Measurements from ENCODE around the gene MGARP. TPM values are rescaled to one million over a fixed set of nuclear protein-coding genes. Genes with fewer than 3 reads are reported as not detected.

The MGARP gene
- total and polyA plus RNA-seq, 9 of the 15 experiments (the other 6 are each of a cell fraction or from before 2014, with no cell fraction given): 0.11 to 0.45 (median 0.23) TPM; not detected in 4

- TF ChIP-seq THAP12 (CRISPR knock-in tag; IDR thresholded peaks at IDR 0.05) (no peak), ZNF57 (CRISPR knock-in tag; IDR thresholded peaks at IDR 0.05) (no peak), PHF8 (IDR thresholded peaks at IDR 0.05; ENCODE audit: borderline replicate concordance, low read length) (no peak), ZNF561 (CRISPR knock-in tag; conservative IDR thresholded peaks at IDR 0.05) (no peak), SMARCA5 (IDR thresholded peaks at IDR 0.05) (no peak), MEIS2 (IDR thresholded peaks at IDR 0.05; ENCODE audit: partially characterized antibody) (no peak), TAF15 (IDR thresholded peaks at IDR 0.05; ENCODE audit: low read depth, low read length) (no peak), NR3C1 (CRISPR knock-in tag; IDR thresholded peaks at IDR 0.05) (no peak), TAF9B (IDR thresholded peaks at IDR 0.05; ENCODE audit: partially characterized antibody) (no peak), TSC22D4 (tag; IDR thresholded peaks at IDR 0.05) (no peak), CREB1 (IDR thresholded peaks at IDR 0.05) (no peak), CREB1 (CRISPR knock-in tag; IDR thresholded peaks at IDR 0.05) (no peak), MAFG (tag; conservative IDR thresholded peaks at IDR 0.05) (0 out of 2 replicates have a peak, but pooled peaks have one; percentile 4), ARID1B (IDR thresholded peaks at IDR 0.05) (peak; percentile 12; the same call in 1 of the 2 replicates), AFF1 (IDR thresholded peaks at IDR 0.05; ENCODE audit: low read depth in 1 of 2, partially characterized antibody in 2 of 2) (peak; percentile 71 to 80)
Measured at GRCh38 chr4:139300431-139301112, 20.5 kb upstream of the MGARP start (continued).

All from K562 (cell line).